ENCODE data around the gene TNRC6C.
"Not testable (repeated sequence)": the region's sequence is repeated elsewhere in the genome, so short reads cannot be mapped to it uniquely, and the experiment has no call there.

TNRC6C gene

DNA sequence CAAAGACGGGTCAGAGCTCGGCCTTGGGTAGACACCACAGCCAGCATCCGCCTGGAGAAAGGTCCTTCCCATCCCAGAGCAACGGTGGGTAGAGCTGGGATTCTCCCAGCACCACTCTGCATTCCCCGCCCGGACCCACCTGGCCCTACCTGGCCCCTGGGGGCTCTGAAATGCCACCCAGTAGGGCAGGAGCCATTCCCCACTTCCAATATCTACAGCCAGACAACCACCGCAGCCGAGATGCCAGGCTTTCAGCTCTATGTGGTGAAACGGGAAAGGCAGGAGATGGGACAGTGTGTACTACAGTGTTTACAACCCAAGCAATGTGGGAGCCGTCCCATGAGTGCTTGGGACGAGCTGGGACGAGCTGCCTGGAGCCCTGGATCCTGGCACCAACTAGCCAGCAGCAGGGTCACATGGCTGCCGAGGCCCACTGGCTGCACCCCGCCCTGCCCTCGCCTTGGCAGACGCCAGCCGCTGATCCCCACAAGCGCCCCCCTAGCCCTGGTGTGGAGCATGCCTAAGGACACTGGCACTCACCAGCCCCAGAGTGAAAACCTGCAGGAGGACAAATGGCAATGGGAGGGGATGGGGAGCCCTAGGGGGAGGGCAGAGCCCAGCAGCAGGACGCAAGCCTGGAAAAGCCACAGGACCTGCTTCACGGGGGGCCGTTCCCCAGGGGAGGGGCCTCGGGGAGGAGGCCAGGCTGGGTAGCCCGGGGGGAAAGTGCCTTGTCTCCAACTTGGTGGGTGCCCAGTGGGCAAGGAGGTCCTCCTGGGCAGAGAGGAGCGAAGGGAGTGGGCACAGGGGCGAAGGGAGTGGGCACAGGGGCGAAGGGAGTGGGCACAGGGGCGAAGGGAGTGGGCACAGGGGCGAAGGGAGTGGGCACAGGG is 156.6 kb downstream of the TNRC6C start:
- no peak overlapping the region for H3K4me3 ChIP-seq (ENCODE audit: low read depth, low read length)
- no peak overlapping the region for H3K27ac ChIP-seq (ENCODE audit: low read depth, low read length)
- no peaks in the 10 kb centered on the region for H3K27me3 ChIP-seq (ENCODE audit: control insufficient read depth, insufficient read depth, low read length)
- H3K9ac ChIP-seq (ENCODE audit: low read length) = no peak overlapping the region
- no peaks in the 10 kb centered on the region for H3K9me3 ChIP-seq (ENCODE audit: control insufficient read depth, insufficient read depth, low read depth, low read length)
- peaks cover 59% of the 10 kb centered on the region for H3K36me3 ChIP-seq (ENCODE audit: control insufficient read depth, insufficient read depth, low read length)
- no peaks in the 10 kb centered on the region; the same call in 1 of the 2 replicates for H3K4me1 ChIP-seq (ENCODE audit: control insufficient read depth, insufficient read depth, low read length)

DNA sequence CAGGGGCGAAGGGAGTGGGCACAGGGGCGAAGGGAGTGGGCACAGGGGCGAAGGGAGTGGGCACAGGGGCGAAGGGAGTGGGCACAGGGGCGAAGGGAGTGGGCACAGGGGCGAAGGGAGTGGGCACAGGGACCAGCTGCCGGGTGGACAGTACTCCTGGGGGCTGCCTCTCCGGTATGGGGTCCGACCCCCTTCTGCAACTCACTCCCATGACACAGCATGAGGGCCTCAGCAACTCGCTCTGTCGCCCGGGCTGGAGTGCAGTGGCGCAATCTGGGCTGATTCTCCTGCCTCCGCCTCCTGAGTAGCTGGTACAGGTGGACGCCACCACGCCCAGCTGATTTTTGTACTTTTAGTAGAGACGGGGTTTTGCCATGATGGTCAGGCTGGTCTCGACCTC is 157.3 kb downstream of the TNRC6C start:
- not testable (repeated sequence) for H3K4me3 ChIP-seq (ENCODE audit: low read depth, low read length); H3K27me3 ChIP-seq (ENCODE audit: control insufficient read depth, insufficient read depth, low read length); H3K9me3 ChIP-seq (ENCODE audit: control insufficient read depth, insufficient read depth, low read depth, low read length); H3K4me1 ChIP-seq (ENCODE audit: control insufficient read depth, insufficient read depth, low read length); H3K27ac ChIP-seq (ENCODE audit: low read depth, low read length); H3K9ac ChIP-seq (ENCODE audit: low read length)
- H3K36me3 ChIP-seq (ENCODE audit: control insufficient read depth, insufficient read depth, low read length) = peaks cover 59% of the 10 kb centered on the region

DNA sequence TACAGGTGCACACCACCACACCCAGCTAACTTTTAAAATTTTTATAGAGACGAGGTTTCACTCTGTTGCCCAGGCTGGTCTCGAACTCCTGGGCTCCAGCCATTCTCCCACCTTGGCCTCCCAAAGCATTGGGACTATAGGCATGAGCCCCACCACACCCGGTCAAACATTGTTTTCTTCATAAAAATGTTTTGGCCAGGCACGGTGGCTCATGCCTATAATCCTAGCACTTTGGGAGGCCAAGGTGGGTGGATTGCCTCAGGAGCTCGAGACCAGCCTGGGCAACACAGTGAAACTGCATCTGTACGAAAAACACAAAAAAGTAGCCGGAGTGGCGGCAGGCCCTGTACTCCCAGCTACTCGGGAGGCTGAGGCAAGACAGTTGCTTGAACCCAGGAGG is 157.9 kb downstream of the TNRC6C start:
- Histone ChIP-seq H3K4me1 (ENCODE audit: control insufficient read depth, insufficient read depth, low read length) (no peaks in the 10 kb centered on the region; the same call in 1 of the 2 replicates), H3K27ac (ENCODE audit: low read depth, low read length) (no peak overlapping the region), H3K4me3 (ENCODE audit: low read depth, low read length) (no peak overlapping the region), H3K9me3 (ENCODE audit: control insufficient read depth, insufficient read depth, low read depth, low read length) (no peaks in the 10 kb centered on the region), H3K9ac (ENCODE audit: low read length) (no peak overlapping the region), H3K27me3 (ENCODE audit: control insufficient read depth, insufficient read depth, low read length) (no peaks in the 10 kb centered on the region), H3K36me3 (ENCODE audit: control insufficient read depth, insufficient read depth, low read length) (peaks cover 59% of the 10 kb centered on the region)

DNA sequence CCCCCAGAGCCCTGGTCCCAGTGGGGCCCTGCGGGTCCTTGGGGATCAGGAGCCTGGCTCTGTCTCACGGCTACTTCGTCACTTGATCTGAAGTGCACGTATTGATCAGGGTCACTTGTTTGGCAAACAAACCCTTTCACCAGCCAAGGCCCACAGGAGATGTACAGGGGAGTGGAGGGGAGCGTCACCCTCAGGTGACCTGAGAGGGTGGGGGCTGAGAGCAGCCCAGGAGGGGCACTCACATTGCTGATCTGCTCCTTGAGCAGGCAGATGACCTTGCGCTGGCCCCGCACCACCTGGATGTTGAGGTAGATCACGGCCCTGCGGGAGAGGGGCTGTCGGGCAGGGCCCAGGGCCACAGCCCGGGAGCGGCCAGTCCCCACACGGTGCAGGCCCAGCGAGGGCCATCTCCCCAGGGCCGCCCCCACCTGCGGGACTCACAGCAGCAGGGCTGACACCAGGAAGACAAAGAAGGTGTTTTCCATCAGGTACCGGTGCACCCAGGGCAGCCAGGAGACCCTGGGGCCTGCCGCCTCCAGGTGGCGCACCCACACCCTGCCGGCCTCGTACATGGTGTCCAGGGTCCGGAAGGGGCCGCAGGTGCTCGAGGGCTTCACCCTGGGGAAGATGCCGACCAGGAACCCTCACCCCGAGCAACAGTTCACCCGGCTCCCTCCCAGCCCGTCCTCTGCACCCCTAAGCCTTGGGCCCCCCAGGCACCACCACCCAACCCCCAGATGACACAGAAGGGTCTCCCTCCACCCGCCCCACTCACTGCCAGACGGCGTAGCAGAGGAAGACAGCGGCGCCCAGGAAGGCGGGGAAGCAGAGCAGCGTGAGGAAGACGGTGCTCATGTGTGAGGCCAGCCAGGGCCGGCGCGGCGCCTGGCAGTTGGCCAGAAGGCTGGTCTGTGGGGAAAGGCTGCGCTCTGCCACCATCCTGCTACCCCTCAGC is 158.8 kb downstream of the TNRC6C start:
- Histone ChIP-seq H3K9ac (ENCODE audit: low read length) (no peak overlapping the region), H3K36me3 (ENCODE audit: control insufficient read depth, insufficient read depth, low read length) (peaks cover 63% of the 10 kb centered on the region), H3K4me1 (ENCODE audit: control insufficient read depth, insufficient read depth, low read length) (no peaks in the 10 kb centered on the region; the same call in 1 of the 2 replicates), H3K4me3 (ENCODE audit: low read depth, low read length) (no peak overlapping the region), H3K27me3 (ENCODE audit: control insufficient read depth, insufficient read depth, low read length) (no peaks in the 10 kb centered on the region), H3K27ac (ENCODE audit: low read depth, low read length) (no peak overlapping the region; the same call in 1 of the 2 replicates), H3K9me3 (ENCODE audit: control insufficient read depth, insufficient read depth, low read depth, low read length) (no peaks in the 10 kb centered on the region)

DNA sequence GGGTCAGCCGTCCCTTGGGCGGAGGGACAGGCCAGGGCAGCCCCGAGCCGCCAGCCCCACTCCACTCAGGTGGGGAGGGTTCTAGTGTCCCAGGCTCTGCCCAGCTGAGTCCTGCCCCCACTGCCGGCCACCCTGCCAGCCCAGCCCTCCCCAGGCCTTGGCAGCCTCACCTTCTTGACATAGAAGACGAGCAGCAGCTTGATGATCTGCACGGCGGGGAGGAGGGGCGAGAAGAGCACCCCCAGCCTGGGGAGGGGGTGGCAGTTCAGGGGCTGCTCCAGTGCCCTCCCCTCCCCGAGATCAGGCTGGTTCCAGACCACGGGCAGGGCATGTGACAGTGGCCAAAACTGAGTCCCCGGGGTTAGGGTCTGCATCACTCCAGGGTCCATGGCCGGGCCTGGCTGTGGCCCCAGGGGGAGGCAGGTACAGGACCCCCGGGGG is 160.3 kb downstream of the TNRC6C start:
- Histone ChIP-seq H3K9ac (ENCODE audit: low read length) (no peak overlapping the region), H3K4me1 (ENCODE audit: control insufficient read depth, insufficient read depth, low read length) (no peaks in the 10 kb centered on the region), H3K4me3 (ENCODE audit: low read depth, low read length) (no peak overlapping the region), H3K27me3 (ENCODE audit: control insufficient read depth, insufficient read depth, low read length) (no peaks in the 10 kb centered on the region), H3K36me3 (ENCODE audit: control insufficient read depth, insufficient read depth, low read length) (peaks cover 66% of the 10 kb centered on the region), H3K9me3 (ENCODE audit: control insufficient read depth, insufficient read depth, low read depth, low read length) (no peaks in the 10 kb centered on the region), H3K27ac (ENCODE audit: low read depth, low read length) (no peak overlapping the region)

DNA sequence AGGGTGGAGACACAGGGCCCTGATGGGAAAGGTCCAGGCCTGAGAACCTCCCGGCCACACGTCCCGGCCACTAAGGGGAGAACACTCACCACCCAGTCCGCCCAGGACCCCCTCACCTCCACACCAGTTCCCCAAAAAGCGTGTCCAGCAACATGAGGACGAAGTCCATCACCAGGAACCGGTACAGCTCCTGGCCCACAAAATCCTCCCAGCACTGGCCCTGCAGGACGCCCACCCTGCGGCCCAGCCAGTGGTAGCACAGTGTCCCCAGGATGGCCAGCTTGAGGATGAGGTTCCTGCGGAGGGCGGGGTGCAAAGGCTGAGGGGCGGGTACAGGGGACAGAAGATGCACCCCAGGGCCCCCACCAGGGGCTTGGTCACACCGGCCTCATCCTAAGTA is 162.0 kb downstream of the TNRC6C start:
- no peak overlapping the region for H3K4me3 ChIP-seq (ENCODE audit: low read depth, low read length)
- no peak overlapping the region for H3K9ac ChIP-seq (ENCODE audit: low read length)
- no peaks in the 10 kb centered on the region for H3K27me3 ChIP-seq (ENCODE audit: control insufficient read depth, insufficient read depth, low read length)
- H3K9me3 ChIP-seq (ENCODE audit: control insufficient read depth, insufficient read depth, low read depth, low read length) = no peaks in the 10 kb centered on the region
- H3K36me3 ChIP-seq (ENCODE audit: control insufficient read depth, insufficient read depth, low read length) = peaks cover 70% of the 10 kb centered on the region
- no peaks in the 10 kb centered on the region for H3K4me1 ChIP-seq (ENCODE audit: control insufficient read depth, insufficient read depth, low read length)
- H3K27ac ChIP-seq (ENCODE audit: low read depth, low read length) = no peak overlapping the region

DNA sequence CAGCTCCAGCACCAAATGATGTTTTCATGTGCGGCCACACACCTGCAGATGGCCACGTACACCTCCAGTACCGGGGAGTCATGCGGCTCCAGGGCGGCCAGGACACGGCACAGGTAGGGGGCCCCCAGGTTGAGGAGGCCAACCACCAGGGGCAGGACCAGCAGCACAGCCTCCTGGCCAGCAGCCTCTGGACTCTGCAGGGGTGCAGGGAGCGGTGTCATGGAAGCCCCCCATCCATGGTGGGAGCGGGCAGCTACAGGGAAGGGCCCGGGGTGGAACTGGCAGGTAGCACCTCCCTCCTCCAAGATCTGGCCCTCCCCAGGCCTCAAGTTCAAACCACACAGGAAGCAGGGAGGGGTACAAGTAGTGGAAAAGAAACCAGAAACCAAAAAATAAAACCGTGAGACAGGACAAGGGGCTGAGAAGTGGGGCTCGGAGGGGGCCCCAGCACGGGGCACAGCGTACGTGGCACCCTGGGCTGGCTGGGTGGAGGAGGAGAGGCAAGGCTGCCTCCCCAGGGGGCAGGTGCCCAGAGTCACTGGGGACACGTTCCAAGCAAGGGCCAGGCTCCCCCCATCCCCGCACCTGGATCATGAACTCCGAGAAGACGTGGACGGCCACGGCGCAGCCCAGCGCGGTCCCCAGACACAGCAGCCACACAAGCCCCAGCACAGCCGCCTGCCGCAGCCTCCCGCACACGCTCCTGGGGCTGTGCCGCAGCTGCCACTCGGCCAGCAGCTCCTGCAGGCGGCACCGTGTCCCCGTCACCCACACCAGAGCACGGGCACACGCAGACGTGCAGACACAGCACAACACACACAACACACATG is 162.7 kb downstream of the TNRC6C start:
- Histone ChIP-seq H3K4me3 (ENCODE audit: low read depth, low read length) (no peak overlapping the region), H3K9ac (ENCODE audit: low read length) (no peak overlapping the region), H3K36me3 (ENCODE audit: control insufficient read depth, insufficient read depth, low read length) (peaks cover 76% of the 10 kb centered on the region), H3K9me3 (ENCODE audit: control insufficient read depth, insufficient read depth, low read depth, low read length) (no peaks in the 10 kb centered on the region), H3K27me3 (ENCODE audit: control insufficient read depth, insufficient read depth, low read length) (no peaks in the 10 kb centered on the region), H3K27ac (ENCODE audit: low read depth, low read length) (no peak overlapping the region), H3K4me1 (ENCODE audit: control insufficient read depth, insufficient read depth, low read length) (peaks cover 4% of the 10 kb centered on the region)

DNA sequence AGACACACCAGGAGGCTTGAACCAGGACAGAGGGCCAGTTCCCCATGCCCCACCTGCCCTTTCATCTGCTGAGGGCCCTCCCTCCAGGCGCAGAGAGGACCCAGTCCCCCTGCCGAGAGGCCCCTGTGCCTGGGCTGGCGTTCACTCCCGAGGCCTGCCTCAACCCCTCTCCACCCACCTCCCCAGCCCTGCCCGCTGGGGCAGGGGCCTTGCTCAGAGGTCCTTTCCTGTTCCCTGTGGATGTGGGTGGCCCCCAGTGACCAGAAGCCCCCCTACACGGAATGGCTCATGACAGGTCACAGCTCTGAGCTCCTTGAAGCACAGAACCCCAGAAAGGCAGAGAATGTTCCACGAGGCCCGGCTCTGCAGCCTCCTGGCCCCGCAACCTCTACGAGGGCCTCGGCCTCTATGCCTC is 163.3 kb downstream of the TNRC6C start:
- H3K36me3 ChIP-seq (ENCODE audit: control insufficient read depth, insufficient read depth, low read length) = peaks cover 79% of the 10 kb centered on the region
- H3K27me3 ChIP-seq (ENCODE audit: control insufficient read depth, insufficient read depth, low read length) = no peaks in the 10 kb centered on the region
- H3K9ac ChIP-seq (ENCODE audit: low read length) = no peak overlapping the region
- no peak overlapping the region for H3K27ac ChIP-seq (ENCODE audit: low read depth, low read length)
- no peak overlapping the region for H3K4me3 ChIP-seq (ENCODE audit: low read depth, low read length)
- H3K4me1 ChIP-seq (ENCODE audit: control insufficient read depth, insufficient read depth, low read length) = peaks cover 10% of the 10 kb centered on the region
- no peaks in the 10 kb centered on the region for H3K9me3 ChIP-seq (ENCODE audit: control insufficient read depth, insufficient read depth, low read depth, low read length)

DNA sequence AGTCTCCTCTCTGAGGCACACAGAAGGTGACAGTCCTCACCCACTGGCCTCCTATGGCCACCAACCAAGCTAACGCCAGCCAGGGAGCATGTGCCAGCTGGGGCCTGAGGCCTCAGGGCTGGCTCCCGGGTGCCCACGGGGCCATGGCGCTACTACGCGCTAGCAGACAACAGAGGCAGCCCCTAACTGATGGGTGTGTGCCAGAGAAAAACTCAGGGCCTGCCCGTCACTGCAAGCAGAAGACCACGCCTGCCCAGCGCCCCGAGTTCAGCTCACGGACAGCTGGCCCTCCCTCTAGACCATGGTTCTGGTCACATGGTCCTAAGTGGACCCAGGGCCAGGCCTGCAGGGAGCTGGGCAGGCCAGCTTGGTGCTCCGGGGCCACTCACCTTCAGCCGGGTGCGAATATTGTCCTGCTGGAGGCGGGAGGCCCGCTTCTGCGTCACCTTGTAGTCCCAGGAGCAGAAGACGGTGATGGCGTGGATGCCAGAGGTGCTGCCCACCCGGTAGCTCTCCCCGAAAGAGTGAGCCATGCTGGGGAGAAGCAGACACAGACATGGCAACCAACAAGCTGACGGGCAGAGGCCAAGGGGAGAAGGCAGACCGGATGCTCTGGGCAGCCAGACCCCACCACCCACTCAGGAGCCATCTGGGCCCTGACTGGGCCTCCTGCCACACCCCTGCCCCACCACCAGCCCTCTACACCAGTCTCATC is 163.9 kb downstream of the TNRC6C start:
- Histone ChIP-seq H3K27ac (ENCODE audit: low read depth, low read length) (no peak overlapping the region), H3K9ac (ENCODE audit: low read length) (no peak overlapping the region), H3K36me3 (ENCODE audit: control insufficient read depth, insufficient read depth, low read length) (peaks cover 76% of the 10 kb centered on the region), H3K9me3 (ENCODE audit: control insufficient read depth, insufficient read depth, low read depth, low read length) (no peaks in the 10 kb centered on the region), H3K4me1 (ENCODE audit: control insufficient read depth, insufficient read depth, low read length) (peaks cover 16% of the 10 kb centered on the region), H3K27me3 (ENCODE audit: control insufficient read depth, insufficient read depth, low read length) (no peaks in the 10 kb centered on the region), H3K4me3 (ENCODE audit: low read depth, low read length) (no peak overlapping the region)

DNA sequence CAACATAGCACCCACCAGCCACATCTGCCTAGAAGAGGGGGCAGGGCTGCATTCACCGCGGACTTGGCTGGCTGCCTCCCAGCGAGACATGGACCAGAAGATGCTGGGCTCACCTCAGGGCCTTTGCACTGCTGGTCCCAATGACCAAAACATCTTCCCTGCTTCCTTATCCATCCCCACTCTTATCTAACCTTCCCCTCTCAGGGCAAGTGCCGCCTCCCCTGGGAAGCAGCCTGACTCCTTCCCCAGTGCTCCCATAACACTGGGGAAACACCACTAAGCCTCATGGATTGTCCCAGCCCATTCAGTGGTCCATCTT is 164.4 kb downstream of the TNRC6C start:
- Histone ChIP-seq H3K4me1 (ENCODE audit: control insufficient read depth, insufficient read depth, low read length) (peaks cover 16% of the 10 kb centered on the region), H3K36me3 (ENCODE audit: control insufficient read depth, insufficient read depth, low read length) (peaks cover 75% of the 10 kb centered on the region), H3K9me3 (ENCODE audit: control insufficient read depth, insufficient read depth, low read depth, low read length) (no peaks in the 10 kb centered on the region), H3K9ac (ENCODE audit: low read length) (no peak overlapping the region), H3K27ac (ENCODE audit: low read depth, low read length) (no peak overlapping the region), H3K27me3 (ENCODE audit: control insufficient read depth, insufficient read depth, low read length) (no peaks in the 10 kb centered on the region), H3K4me3 (ENCODE audit: low read depth, low read length) (no peak overlapping the region)
